Glutamatergic neuron (in vitro differentiated cells): ENCODE data around the gene CCDC191. TPM values are rescaled to one million over a fixed set of nuclear protein-coding genes. Genes with fewer than 3 reads are reported as not detected.

Experiments
- DNase-seq: peaks from one replicate; pipeline ENCODE4 v3.0.0; 2022
- H3K27ac Mint-ChIP-seq: one replicate; pipeline ENCODE4 v1.8.0; 2020; ENCODE audit warnings: mild to moderate bottlenecking, mixed read lengths, inconsistent platforms; ENCODE audit not compliant: unreplicated experiment
- H3K27me3 Mint-ChIP-seq: one replicate; pipeline ENCODE4 v1.8.0; 2020; ENCODE audit warnings: mild to moderate bottlenecking, moderate library complexity, mixed read lengths, inconsistent platforms; ENCODE audit not compliant: unreplicated experiment
- H3K36me3 Mint-ChIP-seq: one replicate; pipeline ENCODE4 v1.8.0; 2020; ENCODE audit warnings: mild to moderate bottlenecking, mixed read lengths, inconsistent platforms; ENCODE audit not compliant: unreplicated experiment
- H3K4me1 Mint-ChIP-seq: one replicate; pipeline ENCODE4 v1.8.0; 2020; ENCODE audit warnings: mild to moderate bottlenecking, low read depth, mixed read lengths, inconsistent platforms; ENCODE audit not compliant: unreplicated experiment
- H3K4me3 Mint-ChIP-seq: one replicate; pipeline ENCODE4 v1.8.0; 2020; ENCODE audit warnings: mild to moderate bottlenecking, mixed read lengths, inconsistent platforms; ENCODE audit not compliant: unreplicated experiment
- H3K9me3 Mint-ChIP-seq: one replicate; pipeline ENCODE4 v1.8.0; 2020; ENCODE audit warnings: mild to moderate bottlenecking, moderate library complexity, mixed read lengths, inconsistent platforms; ENCODE audit not compliant: unreplicated experiment
- CTCF ChIP-seq: fragments of 200-600 bp; sonication (generic); IDR thresholded peaks from one replicate; pipeline ENCODE4 v1.5.0; 2021; ENCODE audit not compliant: partially characterized antibody, unreplicated experiment
- total RNA-seq: library from RNA; stranded (reverse); fragmentation: NEBNext Ultra II Directional; extraction: Animal tissue kit (Norgen Biotek cat#: 25700); gene quantifications from one replicate; pipeline ENCODE4 v1.2.1, GENCODE V29; 2021; ENCODE audit not compliant: unreplicated experiment

CCDC191 gene
- total RNA-seq, 1 donor from 2014 or later, result 3.8 TPM

GRCh38 chr3:113981803-113982202, 74.5 kb downstream of the CCDC191 start:
- Mint-ChIP-seq H3K27me3 (peaks cover 2% of the 10 kb centered on the region), H3K4me1 (no peaks in the 10 kb centered on the region), H3K9me3 (no peaks in the 10 kb centered on the region), H3K27ac (no peak overlapping the region), H3K4me3 (no peak overlapping the region), H3K36me3 (no peaks in the 10 kb centered on the region)
- no peak for TF ChIP-seq CTCF
- DNase-seq, result no peak

GRCh38 chr3:113979916-113980315, 76.4 kb downstream of the CCDC191 start:
- no peak for TF ChIP-seq CTCF
- no peak overlapping the region for H3K27ac Mint-ChIP-seq
- no peaks in the 10 kb centered on the region for H3K4me1 Mint-ChIP-seq
- H3K9me3 Mint-ChIP-seq, result no peaks in the 10 kb centered on the region
- no peak for DNase-seq
- peaks cover 2% of the 10 kb centered on the region for H3K27me3 Mint-ChIP-seq
- no peak overlapping the region for H3K4me3 Mint-ChIP-seq
- peaks cover under 1% of the 10 kb centered on the region for H3K36me3 Mint-ChIP-seq

GRCh38 chr3:113977822-113978221, 78.5 kb downstream of the CCDC191 start:
- H3K27ac Mint-ChIP-seq, result no peak overlapping the region
- no peak overlapping the region for H3K4me3 Mint-ChIP-seq
- DNase-seq, result no peak
- peaks cover 2% of the 10 kb centered on the region for H3K27me3 Mint-ChIP-seq
- no peak for TF ChIP-seq CTCF
- peaks cover 15% of the 10 kb centered on the region for H3K36me3 Mint-ChIP-seq
- peaks cover 4% of the 10 kb centered on the region for H3K9me3 Mint-ChIP-seq
- no peaks in the 10 kb centered on the region for H3K4me1 Mint-ChIP-seq

GRCh38 chr3:113968986-113969385, 87.3 kb downstream of the CCDC191 start:
- H3K27me3 Mint-ChIP-seq, result no peaks in the 10 kb centered on the region
- peaks cover 9% of the 10 kb centered on the region for H3K36me3 Mint-ChIP-seq
- DNase-seq, result no peak
- H3K4me3 Mint-ChIP-seq, result no peak overlapping the region
- no peak for TF ChIP-seq CTCF
- H3K4me1 Mint-ChIP-seq, result no peaks in the 10 kb centered on the region
- H3K27ac Mint-ChIP-seq, result no peak overlapping the region
- H3K9me3 Mint-ChIP-seq, result peaks cover 6% of the 10 kb centered on the region

- no peak overlapping the region for H3K4me3 Mint-ChIP-seq
- no peak overlapping the region for H3K27ac Mint-ChIP-seq
- no peaks in the 10 kb centered on the region for H3K36me3 Mint-ChIP-seq
- no peak for TF ChIP-seq CTCF
- no peaks in the 10 kb centered on the region for H3K27me3 Mint-ChIP-seq
- no peak for DNase-seq
- no peaks in the 10 kb centered on the region for H3K4me1 Mint-ChIP-seq
- no peaks in the 10 kb centered on the region for H3K9me3 Mint-ChIP-seq
These were observed 90.2 kb downstream of the CCDC191 start for GRCh38 chr3:113966172-113966571.
